Kidney tubule cell (primary cell): ENCODE measurements around the gene NLK.
"Not testable (repeated sequence)": the region's sequence is repeated elsewhere in the genome, so short reads cannot be mapped to it uniquely, and the experiment has no call there.

Source experiments
- DNase-seq: peaks from one replicate; pipeline ENCODE4 v3.0.0-alpha.2; 2018; ENCODE audit warnings: low spot score

NLK gene

GRCh38 chr17:28042657-28042720, at the start of gene NLK:
Gene NLK, plus strand, starts transcription at chr17:28042677. Its CDS starts 197 bp downstream, at chr17:28042874.
- no peak for DNase-seq

- no peak for DNase-seq
Observed at GRCh38 chr17:27993161-27993695, 49.2 kb upstream of the NLK start.

GRCh38 chr17:27993723-27994310, 48.7 kb upstream of the NLK start:
- no peak for DNase-seq

- DNase-seq: no peak
Observed at GRCh38 chr17:27994586-27994985, 47.9 kb upstream of the NLK start.

- DNase-seq: peak; percentile 50
Observed at GRCh38 chr17:27995554-27995953, 46.9 kb upstream of the NLK start.

GRCh38 chr17:27996202-27997043, 46.1 kb upstream of the NLK start:
- no peak for DNase-seq

GRCh38 chr17:27997044-27997401, 45.5 kb upstream of the NLK start:
- DNase-seq: no peak

GRCh38 chr17:27997522-27997921, 45.0 kb upstream of the NLK start:
- no peak for DNase-seq

GRCh38 chr17:28001149-28001548, 41.3 kb upstream of the NLK start:
- no peak for DNase-seq

- no peak for DNase-seq
Observed at GRCh38 chr17:28004344-28004743, 38.1 kb upstream of the NLK start.

GRCh38 chr17:28007925-28008324, 34.6 kb upstream of the NLK start:
- not testable (repeated sequence) for DNase-seq

- DNase-seq: peak; percentile 66
Observed at GRCh38 chr17:28008513-28008912, 34.0 kb upstream of the NLK start.

GRCh38 chr17:28010406-28010805, 32.1 kb upstream of the NLK start:
- no peak for DNase-seq

GRCh38 chr17:28018439-28019070, 23.9 kb upstream of the NLK start:
- DNase-seq: peak; percentile 41

- DNase-seq: no peak
Observed at GRCh38 chr17:28020515-28020914, 22.0 kb upstream of the NLK start.

GRCh38 chr17:28029044-28029443, 13.4 kb upstream of the NLK start:
- DNase-seq: no peak

GRCh38 chr17:28030386-28030785, 12.1 kb upstream of the NLK start:
- no peak for DNase-seq

- no peak for DNase-seq
Observed at GRCh38 chr17:28031174-28031573, 11.3 kb upstream of the NLK start.

- DNase-seq: peak; percentile 39
Observed at GRCh38 chr17:28033972-28034714, 8.3 kb upstream of the NLK start.

- DNase-seq: not testable (repeated sequence)
Observed at GRCh38 chr17:28035452-28035851, 7.0 kb upstream of the NLK start.

GRCh38 chr17:28035884-28036283, 6.6 kb upstream of the NLK start:
- not testable (repeated sequence) for DNase-seq

GRCh38 chr17:28038802-28039201, 3.7 kb upstream of the NLK start:
- DNase-seq: no peak

GRCh38 chr17:28039251-28039650, 3.2 kb upstream of the NLK start:
- no peak for DNase-seq
